ENCODE measurements around the gene ANKRD18A.
"Not testable (repeated sequence)": the region's sequence is repeated elsewhere in the genome, so short reads cannot be mapped to it uniquely, and the experiment has no call there.

- TF ChIP-seq, protein P1, sequence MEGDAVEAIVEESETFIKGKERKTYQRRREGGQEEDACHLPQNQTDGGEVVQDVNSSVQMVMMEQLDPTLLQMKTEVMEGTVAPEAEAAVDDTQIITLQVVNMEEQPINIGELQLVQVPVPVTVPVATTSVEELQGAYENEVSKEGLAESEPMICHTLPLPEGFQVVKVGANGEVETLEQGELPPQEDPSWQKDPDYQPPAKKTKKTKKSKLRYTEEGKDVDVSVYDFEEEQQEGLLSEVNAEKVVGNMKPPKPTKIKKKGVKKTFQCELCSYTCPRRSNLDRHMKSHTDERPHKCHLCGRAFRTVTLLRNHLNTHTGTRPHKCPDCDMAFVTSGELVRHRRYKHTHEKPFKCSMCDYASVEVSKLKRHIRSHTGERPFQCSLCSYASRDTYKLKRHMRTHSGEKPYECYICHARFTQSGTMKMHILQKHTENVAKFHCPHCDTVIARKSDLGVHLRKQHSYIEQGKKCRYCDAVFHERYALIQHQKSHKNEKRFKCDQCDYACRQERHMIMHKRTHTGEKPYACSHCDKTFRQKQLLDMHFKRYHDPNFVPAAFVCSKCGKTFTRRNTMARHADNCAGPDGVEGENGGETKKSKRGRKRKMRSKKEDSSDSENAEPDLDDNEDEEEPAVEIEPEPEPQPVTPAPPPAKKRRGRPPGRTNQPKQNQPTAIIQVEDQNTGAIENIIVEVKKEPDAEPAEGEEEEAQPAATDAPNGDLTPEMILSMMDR (conservative IDR thresholded peaks at IDR 0.05 in 1 of 2, IDR thresholded peaks at IDR 0.05 in 1 of 2; ENCODE audit: low read depth in 1 of 2, low read length in 2 of 2) = not testable (repeated sequence)
- not testable (repeated sequence) for TF ChIP-seq EZH2 (IDR thresholded peaks at IDR 0.05; ENCODE audit: low read length, missing control alignments)
These were observed 62.6 kb downstream of the ANKRD18A start for GRCh38 chr9:38557746-38558145.
